Thyroid gland (tissue), 4 donors: ENCODE results near the gene ATF7.

Experiments
- POLR2A ChIP-seq, 2 donors: fragments of 450-650 bp; IDR thresholded peaks; one replicate each; pipeline ENCODE4 v1.6.1; 2017; ENCODE audit warnings: antibody characterized with exemption in 2 of 2, mild to moderate bottlenecking in 2 of 2, moderate library complexity in 1 of 2
- TF ChIP-seq, protein P1 (sequence below), 6 experiments: fragments of 200-600 bp in 3 of 6; fragments of 450-650 bp in 3 of 6; sonication (generic) in 3 of 6; IDR thresholded peaks; one replicate each; pipeline ENCODE4 v1.5.1; 2016 to 2019; ENCODE audit warnings: antibody characterized with exemption in 6 of 6, mild to moderate bottlenecking in 2 of 6, inconsistent platforms in 1 of 6, moderate library complexity in 1 of 6

DNA sequence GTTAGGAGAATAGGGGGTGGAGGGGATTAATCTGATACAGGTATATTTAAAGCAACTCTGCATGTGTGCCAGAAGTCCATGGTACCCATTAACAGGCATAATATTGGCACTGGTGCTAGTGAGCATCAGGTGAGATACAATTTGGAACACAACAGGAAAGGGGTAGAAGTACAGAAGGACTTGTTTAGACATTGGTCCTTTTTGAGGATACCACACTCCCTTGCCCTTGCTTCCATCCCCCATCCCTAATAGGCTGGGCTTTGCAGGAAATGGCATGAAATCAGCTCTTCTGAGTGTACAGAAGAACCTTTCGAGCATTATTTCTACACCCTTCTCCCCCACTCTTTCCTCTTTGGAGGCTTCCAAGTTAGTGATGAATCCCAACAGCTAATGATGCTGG is 157.9 kb downstream of the ATF7 start:
- TF ChIP-seq, protein P1, sequence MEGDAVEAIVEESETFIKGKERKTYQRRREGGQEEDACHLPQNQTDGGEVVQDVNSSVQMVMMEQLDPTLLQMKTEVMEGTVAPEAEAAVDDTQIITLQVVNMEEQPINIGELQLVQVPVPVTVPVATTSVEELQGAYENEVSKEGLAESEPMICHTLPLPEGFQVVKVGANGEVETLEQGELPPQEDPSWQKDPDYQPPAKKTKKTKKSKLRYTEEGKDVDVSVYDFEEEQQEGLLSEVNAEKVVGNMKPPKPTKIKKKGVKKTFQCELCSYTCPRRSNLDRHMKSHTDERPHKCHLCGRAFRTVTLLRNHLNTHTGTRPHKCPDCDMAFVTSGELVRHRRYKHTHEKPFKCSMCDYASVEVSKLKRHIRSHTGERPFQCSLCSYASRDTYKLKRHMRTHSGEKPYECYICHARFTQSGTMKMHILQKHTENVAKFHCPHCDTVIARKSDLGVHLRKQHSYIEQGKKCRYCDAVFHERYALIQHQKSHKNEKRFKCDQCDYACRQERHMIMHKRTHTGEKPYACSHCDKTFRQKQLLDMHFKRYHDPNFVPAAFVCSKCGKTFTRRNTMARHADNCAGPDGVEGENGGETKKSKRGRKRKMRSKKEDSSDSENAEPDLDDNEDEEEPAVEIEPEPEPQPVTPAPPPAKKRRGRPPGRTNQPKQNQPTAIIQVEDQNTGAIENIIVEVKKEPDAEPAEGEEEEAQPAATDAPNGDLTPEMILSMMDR (IDR thresholded peaks at IDR 0.05): no peak
- TF ChIP-seq POLR2A (IDR thresholded peaks at IDR 0.05): no peak
